Measurements from ENCODE around the gene CORO6.

CORO6 gene

GRCh38 chr17:29593591-29594518 lies 28.9 kb downstream of the CORO6 start:
- Histone ChIP-seq H3K36me3 (ENCODE audit: insufficient read depth, low read length) (no peaks in the 10 kb centered on the region), H3K9me3 (ENCODE audit: low read depth, low read length) (no peaks in the 10 kb centered on the region), H3K4me3 (peak overlapping the region; percentile 85), H3K9ac (ENCODE audit: insufficient read length) (peak overlapping the region; percentile 75), H3K27ac (no peak overlapping the region)
- DNase-seq (ENCODE audit: low read depth, low spot score) = no peak
- no peak for TF ChIP-seq EZH2 (IDR thresholded peaks at IDR 0.05)
- TF ChIP-seq FOXP2 (optimal IDR thresholded peaks at IDR 0.05; ENCODE audit: control extremely low read depth, extremely low read length, insufficient read depth) = no peak
- TF ChIP-seq POLR2AphosphoS5 (IDR thresholded peaks at IDR 0.05; ENCODE audit: borderline replicate concordance, low read depth, low read length) = no peak

- H3K9ac ChIP-seq (ENCODE audit: insufficient read length) = peak within 1 kb of the TSS; percentile 75
- peak within 1 kb of the TSS; percentile 87 for H3K27ac ChIP-seq
- H3K9me3 ChIP-seq (ENCODE audit: low read depth, low read length) = no peaks in the 10 kb centered on the region
Measured at GRCh38 chr17:29592850-29593551, 29.7 kb downstream of the CORO6 start, which contains the start of gene ANKRD13B. TSS of gene ANKRD13B (plus strand) at chr17:29593132. CDS start at chr17:29593622, 490 bp downstream.

GRCh38 chr17:29591737-29592608 lies 30.7 kb downstream of the CORO6 start:
- peak; percentile 35 for DNase-seq (ENCODE audit: low read depth, low spot score)
- no peaks in the 10 kb centered on the region for H3K36me3 ChIP-seq (ENCODE audit: insufficient read depth, low read length)
- H3K9me3 ChIP-seq (ENCODE audit: low read depth, low read length) = no peaks in the 10 kb centered on the region
- no peak overlapping the region for H3K9ac ChIP-seq (ENCODE audit: insufficient read length)
- peak overlapping the region; percentile 87 for H3K27ac ChIP-seq
- TF ChIP-seq EZH2 (IDR thresholded peaks at IDR 0.05) = no peak
- no peak for TF ChIP-seq FOXP2 (optimal IDR thresholded peaks at IDR 0.05; ENCODE audit: control extremely low read depth, extremely low read length, insufficient read depth)
- peak; percentile 69 for TF ChIP-seq POLR2AphosphoS5 (IDR thresholded peaks at IDR 0.05; ENCODE audit: borderline replicate concordance, low read depth, low read length)
- H3K4me3 ChIP-seq = peak overlapping the region; percentile 80

More at GRCh38 chr17:29592850-29593551, 29.7 kb downstream of the CORO6 start, which contains the start of gene ANKRD13B:
- TF ChIP-seq EZH2 (IDR thresholded peaks at IDR 0.05) = no peak
- TF ChIP-seq POLR2AphosphoS5 (IDR thresholded peaks at IDR 0.05; ENCODE audit: borderline replicate concordance, low read depth, low read length) = no peak
- no peak for TF ChIP-seq FOXP2 (optimal IDR thresholded peaks at IDR 0.05; ENCODE audit: control extremely low read depth, extremely low read length, insufficient read depth)
- DNase-seq (ENCODE audit: low read depth, low spot score) = no peak
- H3K4me3 ChIP-seq = peak within 1 kb of the TSS; percentile 85
- H3K36me3 ChIP-seq (ENCODE audit: insufficient read depth, low read length) = no peaks in the 10 kb centered on the region

- Histone ChIP-seq H3K9ac (ENCODE audit: insufficient read length) (peak overlapping the region; percentile 1), H3K4me3 (peak overlapping the region; percentile 80), H3K27ac (peak overlapping the region; percentile 22; the same call in 1 of the 2 replicates), H3K36me3 (ENCODE audit: insufficient read depth, low read length) (no peaks in the 10 kb centered on the region), H3K9me3 (ENCODE audit: low read depth, low read length) (no peaks in the 10 kb centered on the region)
- TF ChIP-seq POLR2AphosphoS5 (IDR thresholded peaks at IDR 0.05; ENCODE audit: borderline replicate concordance, low read depth, low read length) = no peak
- no peak for TF ChIP-seq FOXP2 (optimal IDR thresholded peaks at IDR 0.05; ENCODE audit: control extremely low read depth, extremely low read length, insufficient read depth)
- TF ChIP-seq EZH2 (IDR thresholded peaks at IDR 0.05) = no peak
- DNase-seq (ENCODE audit: low read depth, low spot score) = no peak
Measured at GRCh38 chr17:29591146-29591736, 31.5 kb downstream of the CORO6 start.

DNA sequence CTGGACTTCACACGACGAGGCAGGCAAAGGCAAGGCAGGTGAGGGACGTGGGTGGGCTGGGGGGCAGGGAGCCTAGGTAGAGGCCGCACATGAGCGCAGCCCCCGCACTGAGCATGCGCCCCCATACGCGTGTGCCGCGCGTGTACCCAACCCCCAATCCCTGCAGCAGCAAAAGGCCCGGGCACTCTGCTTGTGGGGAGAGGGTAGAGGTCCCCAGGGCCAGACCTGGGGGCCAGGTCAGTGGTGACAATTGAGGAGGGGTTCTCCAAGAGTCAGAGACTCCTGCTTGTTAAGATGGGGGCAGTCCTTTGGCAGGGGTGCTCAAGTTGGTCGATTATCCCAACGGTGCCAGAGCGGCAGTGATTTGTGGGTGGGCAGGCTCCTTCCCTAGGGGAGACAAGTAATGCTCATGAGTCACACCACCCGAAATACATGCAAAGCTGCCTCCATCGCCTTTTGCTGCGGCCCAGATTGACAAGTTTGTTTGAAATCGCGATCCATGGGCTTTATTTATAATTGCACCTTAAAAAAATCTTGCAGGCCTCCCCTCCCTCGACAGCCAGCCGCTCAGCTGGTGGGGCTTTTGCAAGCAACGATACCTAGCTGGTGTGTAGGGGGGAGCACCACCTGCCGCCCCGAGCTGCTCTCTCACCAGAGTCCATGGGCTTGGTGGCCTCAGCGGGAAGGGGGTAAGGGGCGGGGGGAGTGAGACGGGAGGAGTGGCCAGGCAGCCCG lies 32.1 kb downstream of the CORO6 start:
- Histone ChIP-seq H3K27ac (peak overlapping the region; percentile 22), H3K9ac (ENCODE audit: insufficient read length) (peak overlapping the region; percentile 73), H3K4me3 (peak overlapping the region; percentile 80), H3K9me3 (ENCODE audit: low read depth, low read length) (no peaks in the 10 kb centered on the region), H3K36me3 (ENCODE audit: insufficient read depth, low read length) (no peaks in the 10 kb centered on the region)
- TF ChIP-seq EZH2 (IDR thresholded peaks at IDR 0.05) = no peak
- TF ChIP-seq FOXP2 (optimal IDR thresholded peaks at IDR 0.05; ENCODE audit: control extremely low read depth, extremely low read length, insufficient read depth) = no peak
- no peak; the same call in 1 of the 2 replicates for TF ChIP-seq POLR2AphosphoS5 (IDR thresholded peaks at IDR 0.05; ENCODE audit: borderline replicate concordance, low read depth, low read length)
- DNase-seq (ENCODE audit: low read depth, low spot score) = no peak

GRCh38 chr17:29589524-29590410 lies 32.9 kb downstream of the CORO6 start, which contains the start of gene GIT1:
TSS of gene GIT1 (minus strand) at chr17:29589648. CDS start at chr17:29589378, 270 bp downstream.
- DNase-seq (ENCODE audit: low read depth, low spot score) = no peak
- H3K27ac ChIP-seq = peak within 1 kb of the TSS; percentile 47
- H3K4me3 ChIP-seq = peak within 1 kb of the TSS; percentile 88

More at GRCh38 chr17:29589524-29590410, 32.9 kb downstream of the CORO6 start, which contains the start of gene GIT1:
- peak within 1 kb of the TSS; percentile 75 for H3K9ac ChIP-seq (ENCODE audit: insufficient read length)
- H3K36me3 ChIP-seq (ENCODE audit: insufficient read depth, low read length) = no peaks in the 10 kb centered on the region
- H3K9me3 ChIP-seq (ENCODE audit: low read depth, low read length) = no peaks in the 10 kb centered on the region
- no peak for TF ChIP-seq EZH2 (IDR thresholded peaks at IDR 0.05)
- TF ChIP-seq POLR2AphosphoS5 (IDR thresholded peaks at IDR 0.05; ENCODE audit: borderline replicate concordance, low read depth, low read length) = peak; percentile 16; the same call in 1 of the 2 replicates
